ENCODE measurements around the gene LSM12.
A peak's percentile ranks its signal among the peaks of the same experiment; 100 is the strongest.

Gene LSM12

GRCh38 chr17:44095647-44096496 is 29.4 kb upstream of the LSM12 start:
- no peak for DNase-seq (ENCODE audit: low read depth)

- no peak for DNase-seq (ENCODE audit: low read depth)
Measured at GRCh38 chr17:44095388-44095646, 28.8 kb upstream of the LSM12 start.

- DNase-seq (ENCODE audit: low read depth) = no peak
Measured at GRCh38 chr17:44094701-44095387, 28.4 kb upstream of the LSM12 start.

- DNase-seq (ENCODE audit: low read depth) = no peak
Measured at GRCh38 chr17:44093231-44093900, 26.9 kb upstream of the LSM12 start.

GRCh38 chr17:44092051-44092450 is 25.6 kb upstream of the LSM12 start:
- DNase-seq (ENCODE audit: low read depth) = no peak

GRCh38 chr17:44091200-44091997 is 24.9 kb upstream of the LSM12 start:
- no peak for DNase-seq (ENCODE audit: low read depth)

- DNase-seq (ENCODE audit: low read depth) = no peak
Measured at GRCh38 chr17:44088254-44088653, 21.8 kb upstream of the LSM12 start.

- no peak for DNase-seq (ENCODE audit: low read depth)
Measured at GRCh38 chr17:44087319-44087718, 20.8 kb upstream of the LSM12 start.

- peak; percentile 26 for DNase-seq (ENCODE audit: low read depth)
Measured at GRCh38 chr17:44086364-44087311, 20.2 kb upstream of the LSM12 start.

GRCh38 chr17:44085908-44086307 is 19.4 kb upstream of the LSM12 start:
- no peak for DNase-seq (ENCODE audit: low read depth)

GRCh38 chr17:44084921-44085320 is 18.4 kb upstream of the LSM12 start:
- no peak for DNase-seq (ENCODE audit: low read depth)

GRCh38 chr17:44084131-44084538 is 17.7 kb upstream of the LSM12 start:
- peak; percentile 35 for DNase-seq (ENCODE audit: low read depth)

- DNase-seq (ENCODE audit: low read depth) = no peak
Measured at GRCh38 chr17:44083250-44083849, 16.9 kb upstream of the LSM12 start.

- no peak for DNase-seq (ENCODE audit: low read depth)
Measured at GRCh38 chr17:44082256-44082927, 15.9 kb upstream of the LSM12 start.

- DNase-seq (ENCODE audit: low read depth) = no peak
Measured at GRCh38 chr17:44081681-44082080, 15.2 kb upstream of the LSM12 start.

GRCh38 chr17:44079877-44080821 is 13.7 kb upstream of the LSM12 start:
- no peak for DNase-seq (ENCODE audit: low read depth)

- DNase-seq (ENCODE audit: low read depth) = no peak
Measured at GRCh38 chr17:44078412-44078811, 11.9 kb upstream of the LSM12 start.

- no peak for DNase-seq (ENCODE audit: low read depth)
Measured at GRCh38 chr17:44077595-44077909, 11.1 kb upstream of the LSM12 start.

Data from stimulated activated CD8-positive, alpha-beta memory T cell treated with anti-CD3 and anti-CD28 coated beads, Interleukin-7, amount 100 ng/mL, for 24 hours (primary cell).